Measurements from ENCODE around the gene CDK5RAP1. TPM values are rescaled to one million over a fixed set of nuclear protein-coding genes. Genes with fewer than 3 reads are reported as not detected.

Gene CDK5RAP1
- total RNA-seq, 2 donors from 2014 or later = 26.2 to 26.3 TPM

- Histone ChIP-seq H3K4me1 (ENCODE audit: control insufficient read depth in 1 of 2, low read depth in 2 of 2) (peaks cover 0 to 11% of the 10 kb centered on the region in 2 donors), H3K9me3 (no peaks in the 10 kb centered on the region), H3K4me3 (no peak overlapping the region), H3K27me3 (replicated peaks; ENCODE audit: insufficient read depth) (no peaks in the 10 kb centered on the region), H3K27ac (no peak overlapping the region), H3K36me3 (peaks cover 33% of the 10 kb centered on the region)
- ATAC-seq (ENCODE audit: insufficient number of reproducible peaks, low FRiP score, low read depth) (no peak), DNase-seq (ENCODE audit: low spot score) (no peak)
- TF ChIP-seq, protein P1, sequence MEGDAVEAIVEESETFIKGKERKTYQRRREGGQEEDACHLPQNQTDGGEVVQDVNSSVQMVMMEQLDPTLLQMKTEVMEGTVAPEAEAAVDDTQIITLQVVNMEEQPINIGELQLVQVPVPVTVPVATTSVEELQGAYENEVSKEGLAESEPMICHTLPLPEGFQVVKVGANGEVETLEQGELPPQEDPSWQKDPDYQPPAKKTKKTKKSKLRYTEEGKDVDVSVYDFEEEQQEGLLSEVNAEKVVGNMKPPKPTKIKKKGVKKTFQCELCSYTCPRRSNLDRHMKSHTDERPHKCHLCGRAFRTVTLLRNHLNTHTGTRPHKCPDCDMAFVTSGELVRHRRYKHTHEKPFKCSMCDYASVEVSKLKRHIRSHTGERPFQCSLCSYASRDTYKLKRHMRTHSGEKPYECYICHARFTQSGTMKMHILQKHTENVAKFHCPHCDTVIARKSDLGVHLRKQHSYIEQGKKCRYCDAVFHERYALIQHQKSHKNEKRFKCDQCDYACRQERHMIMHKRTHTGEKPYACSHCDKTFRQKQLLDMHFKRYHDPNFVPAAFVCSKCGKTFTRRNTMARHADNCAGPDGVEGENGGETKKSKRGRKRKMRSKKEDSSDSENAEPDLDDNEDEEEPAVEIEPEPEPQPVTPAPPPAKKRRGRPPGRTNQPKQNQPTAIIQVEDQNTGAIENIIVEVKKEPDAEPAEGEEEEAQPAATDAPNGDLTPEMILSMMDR (IDR thresholded peaks at IDR 0.05) = no peak
Observed at GRCh38 chr20:33411711-33412483, 10.6 kb upstream of the CDK5RAP1 start.

DNA sequence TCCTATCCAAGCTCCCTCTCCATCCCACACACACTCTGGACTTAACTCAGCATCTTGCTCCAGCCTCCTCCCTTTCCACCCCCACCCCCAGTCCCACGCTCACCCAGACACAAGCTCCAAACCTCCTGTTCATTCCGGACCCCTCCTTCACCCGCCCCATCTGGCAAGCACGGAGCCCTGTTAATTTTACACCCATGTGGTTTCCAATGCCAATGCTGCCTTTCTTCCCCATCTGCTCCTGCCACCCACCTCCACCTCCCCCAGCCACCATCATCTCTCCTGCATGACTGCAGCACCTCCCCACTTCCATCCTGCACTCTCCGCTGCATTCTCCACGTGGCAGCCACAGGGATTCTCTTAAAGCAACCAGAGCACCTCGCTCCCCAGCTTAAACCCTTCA is 9.9 kb upstream of the CDK5RAP1 start:
- no peak for DNase-seq (ENCODE audit: low spot score)
- no peak overlapping the region for H3K27ac ChIP-seq
- H3K9me3 ChIP-seq = no peaks in the 10 kb centered on the region
- no peak overlapping the region for H3K4me3 ChIP-seq
- H3K36me3 ChIP-seq = peaks cover 26% of the 10 kb centered on the region
- ATAC-seq (ENCODE audit: insufficient number of reproducible peaks, low FRiP score, low read depth) = no peak
- no peaks in the 10 kb centered on the region for H3K27me3 ChIP-seq (replicated peaks; ENCODE audit: insufficient read depth)
- H3K4me1 ChIP-seq (ENCODE audit: control insufficient read depth in 1 of 2, low read depth in 2 of 2) = peaks cover 0 to 8% of the 10 kb centered on the region in 2 donors
- TF ChIP-seq, protein P1 (IDR thresholded peaks at IDR 0.05) = no peak

- Histone ChIP-seq H3K27me3 (replicated peaks; ENCODE audit: insufficient read depth) (no peaks in the 10 kb centered on the region), H3K36me3 (peaks cover 24% of the 10 kb centered on the region), H3K27ac (no peak overlapping the region), H3K4me1 (ENCODE audit: control insufficient read depth in 1 of 2, low read depth in 2 of 2) (no peaks in the 10 kb centered on the region), H3K4me3 (no peak overlapping the region), H3K9me3 (no peaks in the 10 kb centered on the region)
- ATAC-seq (ENCODE audit: insufficient number of reproducible peaks, low FRiP score, low read depth) (no peak), DNase-seq (ENCODE audit: low spot score) (no peak)
- TF ChIP-seq, protein P1 (IDR thresholded peaks at IDR 0.05) = no peak
Observed at GRCh38 chr20:33410081-33410742, 8.9 kb upstream of the CDK5RAP1 start.

- Histone ChIP-seq H3K27ac (no peak overlapping the region), H3K36me3 (peaks cover 24% of the 10 kb centered on the region), H3K9me3 (no peaks in the 10 kb centered on the region), H3K27me3 (replicated peaks; ENCODE audit: insufficient read depth) (no peaks in the 10 kb centered on the region), H3K4me3 (no peak overlapping the region), H3K4me1 (ENCODE audit: control insufficient read depth in 1 of 2, low read depth in 2 of 2) (no peaks in the 10 kb centered on the region)
- TF ChIP-seq, protein P1 (IDR thresholded peaks at IDR 0.05) = no peak
- DNase-seq (ENCODE audit: low spot score) (no peak), ATAC-seq (ENCODE audit: insufficient number of reproducible peaks, low FRiP score, low read depth) (no peak)
Observed at GRCh38 chr20:33408716-33409654, 7.7 kb upstream of the CDK5RAP1 start.

DNA sequence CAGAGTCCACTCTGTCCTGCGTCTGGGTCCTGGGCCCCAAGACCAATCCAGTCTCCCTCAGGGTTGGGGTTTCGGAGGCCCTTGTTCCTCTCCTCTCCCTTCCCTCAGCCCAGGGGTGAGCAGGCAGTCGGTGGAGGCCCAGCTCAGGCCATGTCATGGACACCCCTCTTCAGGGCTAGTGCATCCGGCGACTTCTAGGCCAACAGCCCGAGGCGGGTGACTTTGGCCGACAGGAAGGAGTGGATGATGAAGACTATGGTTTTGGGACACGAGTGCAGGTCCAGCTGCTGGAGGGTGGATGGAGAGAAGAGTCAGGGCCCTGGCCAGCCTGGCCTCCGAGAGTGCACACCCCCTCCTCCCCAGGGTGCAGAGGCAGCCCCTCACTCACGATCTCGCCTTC is 7.0 kb upstream of the CDK5RAP1 start:
- H3K36me3 ChIP-seq = peaks cover 24% of the 10 kb centered on the region
- no peak for ATAC-seq (ENCODE audit: insufficient number of reproducible peaks, low FRiP score, low read depth)
- H3K27me3 ChIP-seq (replicated peaks; ENCODE audit: insufficient read depth) = no peaks in the 10 kb centered on the region
- H3K4me3 ChIP-seq = no peak overlapping the region
- no peak for DNase-seq (ENCODE audit: low spot score)
- TF ChIP-seq, protein P1 (IDR thresholded peaks at IDR 0.05) = no peak
- no peaks in the 10 kb centered on the region for H3K4me1 ChIP-seq (ENCODE audit: control insufficient read depth in 1 of 2, low read depth in 2 of 2)
- no peaks in the 10 kb centered on the region for H3K9me3 ChIP-seq
- no peak overlapping the region for H3K27ac ChIP-seq

Measured in thoracic aorta (tissue), 2 donors.